Medulla oblongata (tissue), 1 donor: ENCODE results near the gene DNHD1.
"Not testable (repeated sequence)": the region's sequence is repeated elsewhere in the genome, so short reads cannot be mapped to it uniquely, and the experiment has no call there.

ENCODE experiments used
- DNase-seq: peaks from one replicate; pipeline ENCODE4 v3.0.0-alpha.2; 2015; ENCODE audit errors: extremely low spot score

DNHD1 gene

DNA sequence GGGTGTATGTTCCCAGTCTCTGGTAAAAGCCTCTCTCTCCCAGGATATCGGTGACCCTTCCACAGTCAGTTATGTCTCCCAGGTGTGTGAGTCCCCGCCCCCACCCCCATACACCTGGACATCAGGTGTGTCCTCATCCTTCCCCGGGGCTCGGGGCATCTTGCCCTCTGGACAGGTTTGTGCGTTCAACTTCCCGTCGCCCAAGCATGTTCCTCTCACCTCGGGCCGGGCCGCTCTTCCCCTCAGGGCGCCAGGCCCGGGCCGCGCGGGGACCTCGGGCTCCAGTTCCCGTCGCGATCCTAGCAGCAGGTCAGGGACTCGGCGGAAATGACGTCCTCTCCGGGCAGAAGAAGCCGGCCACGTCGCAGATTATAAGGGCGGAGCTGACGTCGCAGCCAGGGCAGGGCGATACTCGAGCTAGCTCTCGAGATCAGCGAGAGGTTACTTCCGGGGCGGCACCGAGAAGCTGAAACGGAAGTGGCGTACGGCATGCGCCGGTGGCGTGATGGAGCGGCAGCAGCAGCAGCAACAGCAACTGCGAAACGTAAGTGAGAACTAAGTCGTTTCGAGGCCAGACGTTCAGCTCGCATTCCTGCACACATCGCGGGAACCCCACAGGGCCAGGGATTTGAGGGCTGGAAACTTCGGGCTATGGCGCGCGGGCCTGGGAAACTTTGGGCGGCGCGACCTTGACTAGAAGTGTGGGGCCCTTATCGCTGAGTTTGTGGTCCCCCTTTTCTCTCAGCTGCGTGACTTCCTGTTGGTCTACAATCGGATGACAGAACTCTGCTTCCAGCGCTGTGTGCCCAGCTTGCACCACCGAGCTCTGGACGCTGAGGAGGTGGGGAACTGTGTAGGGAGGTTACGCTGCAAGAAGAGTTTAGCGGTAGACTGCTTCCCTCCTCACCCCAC lies 15.8 kb upstream of the DNHD1 start, which contains the start of the genes ARFIP2 and TIMM10B:
ARFIP2 (minus strand) TSS at position 320 of the 912 bp plus-strand sequence. CDS start 910 bp downstream, outside the sequence.
TIMM10B (plus strand) TSS at position 490 of the 912 bp plus-strand sequence; CDS start at position 506, 16 bp downstream.
- peak; percentile 99 for DNase-seq

DNA sequence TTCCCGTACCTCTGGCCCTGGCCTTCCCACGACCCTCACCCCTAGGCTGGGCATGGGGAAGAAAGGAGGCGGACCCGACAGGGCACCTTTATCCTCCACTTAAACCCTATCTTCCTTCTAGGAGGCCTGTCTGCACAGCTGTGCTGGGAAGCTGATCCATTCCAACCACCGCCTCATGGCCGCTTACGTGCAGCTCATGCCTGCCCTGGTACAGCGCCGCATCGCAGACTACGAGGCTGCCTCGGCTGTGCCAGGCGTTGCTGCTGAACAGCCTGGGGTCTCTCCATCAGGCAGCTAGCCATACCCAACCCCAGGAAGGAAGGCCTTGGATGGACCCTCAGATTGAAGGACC lies 15.2 kb upstream of the DNHD1 start:
- no peak for DNase-seq

DNA sequence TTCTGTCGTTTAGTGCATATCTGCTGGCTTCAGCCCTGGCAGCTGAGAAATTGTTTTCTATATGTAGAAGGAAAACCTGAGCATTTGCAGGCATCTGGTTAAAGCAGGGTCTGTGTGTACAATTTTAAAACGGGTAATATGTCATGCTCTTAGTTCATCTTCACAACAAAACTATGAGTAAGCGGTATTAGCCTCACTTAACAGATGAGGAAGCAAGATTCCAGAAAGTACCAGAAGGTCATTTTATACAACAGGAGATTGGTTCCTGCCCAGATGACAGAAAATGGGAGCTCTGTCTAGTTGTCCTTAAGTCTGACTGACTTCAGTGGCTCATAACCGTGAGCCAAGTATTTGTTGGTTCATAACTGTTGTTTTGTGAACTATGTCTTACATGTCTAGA lies 14.6 kb upstream of the DNHD1 start:
- DNase-seq = no peak

DNA sequence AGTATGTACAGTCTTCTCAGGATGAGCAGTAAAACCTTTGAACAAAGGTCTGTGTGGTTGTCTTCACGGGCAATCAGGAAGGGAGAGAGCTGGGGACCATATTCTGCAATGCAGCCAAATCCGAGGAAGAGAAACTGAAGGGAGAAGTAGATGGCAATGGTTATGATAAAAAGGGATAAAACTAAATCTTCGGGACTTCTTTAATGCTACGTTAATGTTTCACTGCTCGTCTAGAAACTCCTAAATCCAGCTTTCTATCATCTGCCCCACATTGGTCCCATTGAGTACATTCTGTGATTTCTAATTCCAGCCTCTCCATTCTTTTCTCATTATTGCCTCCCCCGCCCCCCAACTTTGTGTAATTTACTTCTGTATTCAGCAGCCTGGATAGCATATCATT lies 14.1 kb upstream of the DNHD1 start:
- no peak for DNase-seq

DNA sequence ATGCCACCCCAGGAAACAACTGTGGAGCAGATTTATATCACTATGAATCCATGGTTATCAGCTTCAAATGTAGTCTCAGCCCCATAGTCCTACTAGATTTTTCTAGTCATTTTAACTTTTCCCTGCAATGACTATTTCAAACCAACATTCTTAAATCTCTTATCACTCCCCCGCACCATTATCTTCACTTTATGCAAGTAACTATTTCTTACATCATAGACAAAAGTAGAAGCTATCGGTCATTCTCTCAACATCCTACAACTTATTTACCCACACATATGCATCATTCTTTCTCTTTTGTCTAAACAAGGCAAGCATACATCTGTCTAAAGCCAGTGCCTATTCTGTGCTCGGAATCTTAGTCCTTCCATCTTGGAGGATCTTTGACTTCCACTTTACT lies 11.4 kb upstream of the DNHD1 start:
- no peak for DNase-seq

DNA sequence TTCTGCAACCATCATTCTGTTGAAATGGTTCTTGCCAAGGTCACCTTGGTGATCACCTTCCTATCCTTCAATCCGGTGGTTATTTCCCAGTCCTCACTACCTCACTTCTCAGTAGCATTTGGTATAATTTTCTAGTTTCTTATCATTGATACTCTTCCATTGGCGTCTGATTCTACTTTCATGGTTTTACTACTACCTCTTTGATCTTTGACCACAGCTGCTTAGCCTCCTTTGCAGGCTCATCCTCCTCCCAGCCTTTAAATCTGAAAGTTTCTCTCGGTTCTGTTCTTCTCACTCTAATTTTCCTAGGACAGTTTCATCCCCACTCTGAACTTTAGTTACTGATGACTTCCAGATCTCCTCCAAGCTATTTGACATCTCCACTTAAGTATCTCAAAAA lies 10.8 kb upstream of the DNHD1 start:
- DNase-seq = no peak

DNA sequence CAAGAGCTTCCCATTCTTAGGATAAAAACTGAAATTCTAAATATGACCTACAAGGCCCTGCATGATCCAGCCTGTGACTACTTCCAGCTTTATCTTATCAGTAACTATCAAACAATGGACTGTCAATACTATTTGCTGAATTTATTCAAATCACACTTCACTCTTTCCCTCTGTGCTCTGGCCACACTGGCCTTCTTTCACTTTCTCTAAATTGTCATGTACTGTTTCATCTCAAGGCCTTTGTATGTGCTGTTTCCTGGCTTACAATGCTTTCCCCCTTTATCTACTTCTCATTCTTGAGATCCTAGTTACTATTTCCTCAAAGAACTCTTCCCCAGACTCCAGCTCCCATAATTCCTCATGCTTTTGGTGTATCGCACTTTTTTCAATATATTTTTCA lies 10.1 kb upstream of the DNHD1 start:
- no peak for DNase-seq

DNA sequence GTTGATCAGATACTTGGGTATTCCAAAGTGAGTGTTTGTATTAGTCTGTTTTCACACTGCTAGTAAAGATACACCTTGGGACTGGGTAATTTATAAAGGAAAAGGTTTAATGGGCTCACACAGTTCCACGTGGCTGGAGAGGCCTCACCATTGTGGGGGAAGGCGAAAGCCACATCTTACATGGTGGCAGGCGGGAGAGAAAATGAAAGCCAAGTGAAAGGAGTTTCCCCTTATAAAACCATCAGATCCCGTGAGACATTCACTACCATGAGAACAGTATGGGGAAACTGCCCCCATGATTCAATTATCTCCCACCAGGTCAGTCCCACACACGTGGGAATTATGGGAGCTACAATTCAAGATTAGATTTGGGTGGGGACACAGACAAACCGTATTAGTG lies 8.7 kb upstream of the DNHD1 start:
- no peak for DNase-seq

DNA sequence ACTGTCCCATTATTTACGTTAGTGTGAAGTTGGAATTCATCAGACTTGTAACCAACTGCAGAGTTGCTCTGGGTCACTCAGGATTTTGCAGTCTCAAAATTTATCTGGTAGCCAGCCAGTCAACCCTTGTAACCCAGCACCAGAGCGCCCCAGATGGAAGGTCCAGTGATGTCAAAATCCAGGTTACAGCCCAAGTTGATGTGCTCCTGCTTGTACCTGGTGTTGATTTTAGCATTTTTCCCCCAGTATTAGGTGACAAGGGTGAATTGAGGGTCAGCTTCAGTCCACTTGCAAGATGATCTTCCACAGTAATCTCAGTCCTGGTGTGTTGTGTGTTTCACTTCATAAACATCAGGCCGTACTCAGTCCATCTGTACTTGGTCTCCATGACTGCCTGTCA lies 8.3 kb upstream of the DNHD1 start:
- DNase-seq = no peak

DNA sequence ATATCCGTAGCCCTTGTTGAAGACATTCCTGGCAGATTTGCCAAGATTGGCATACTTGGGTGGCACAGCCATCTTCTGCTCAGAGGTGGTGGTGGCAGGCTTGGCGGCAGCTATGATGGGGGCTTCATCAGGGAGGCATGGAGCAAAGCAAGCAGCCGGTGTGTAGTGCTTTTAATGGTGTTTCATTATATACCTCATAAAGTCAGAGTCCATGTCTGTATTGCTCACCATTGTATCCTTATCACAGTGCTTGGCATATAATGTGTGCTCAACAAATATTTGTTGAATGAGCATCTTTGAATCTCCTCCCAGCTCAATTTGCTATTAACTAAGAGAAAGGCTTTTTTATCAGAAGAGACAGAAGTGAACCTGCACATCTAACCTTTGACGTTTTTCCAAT lies 7.8 kb upstream of the DNHD1 start:
- no peak for DNase-seq

DNA sequence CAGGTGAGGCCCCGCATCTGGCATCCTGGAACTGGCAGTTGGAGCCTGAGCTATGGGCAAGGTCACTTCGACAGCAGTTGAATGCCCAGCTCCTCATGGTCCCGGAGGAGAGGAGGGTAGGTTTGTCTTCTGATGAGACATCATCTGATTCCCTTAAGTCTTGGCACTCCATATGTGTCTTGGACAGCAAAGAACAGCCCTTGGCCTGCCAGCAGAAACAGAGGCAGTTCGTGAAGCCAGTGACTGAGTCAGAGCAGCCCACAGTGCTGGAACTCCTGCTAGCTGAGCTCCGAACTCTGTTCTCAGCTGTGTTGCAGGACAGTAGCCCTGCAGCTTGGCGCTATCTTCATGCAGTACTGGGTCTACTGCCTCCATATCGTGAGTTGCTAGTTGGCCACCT lies 1.0 kb downstream of the DNHD1 start:
- DNase-seq = peak; percentile 29

DNA sequence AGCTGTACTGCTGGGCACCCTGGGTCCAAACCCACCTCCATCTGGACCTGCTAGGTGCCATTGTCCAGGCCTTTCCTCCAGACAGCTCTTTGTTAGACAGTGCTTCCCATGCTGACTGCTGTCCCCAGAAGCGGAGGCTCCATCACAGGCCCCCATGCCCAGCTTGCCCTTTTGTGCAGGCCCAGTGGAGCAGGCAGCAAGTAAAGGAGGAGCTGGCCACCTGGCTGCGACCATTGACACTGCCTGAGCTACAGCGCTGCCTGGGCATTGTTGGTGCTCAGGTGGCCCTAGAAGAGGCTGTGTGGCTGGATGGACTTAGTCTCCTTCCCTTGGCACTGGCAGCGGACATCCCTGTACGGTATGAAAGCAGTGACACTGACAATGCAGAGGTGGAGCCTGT lies 1.5 kb downstream of the DNHD1 start:
- DNase-seq = no peak

DNA sequence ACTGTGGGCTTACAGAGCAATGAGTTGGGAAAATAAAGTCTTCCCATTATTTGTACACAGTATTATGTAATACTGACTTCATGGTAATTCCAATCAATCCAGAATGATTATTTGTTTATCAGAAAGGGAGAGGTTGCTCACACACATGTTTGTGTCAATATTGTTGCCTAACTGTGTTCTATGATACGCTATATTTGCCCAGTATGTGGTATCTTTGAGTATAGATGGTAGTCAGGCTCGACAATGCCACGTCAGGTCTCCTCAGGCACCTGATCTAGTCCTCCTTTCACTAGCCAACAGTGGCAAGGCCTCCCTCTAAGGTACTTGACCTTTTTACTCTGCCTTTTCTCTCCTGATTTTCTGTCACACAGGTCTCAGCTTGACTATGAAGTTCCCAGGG lies 5.3 kb downstream of the DNHD1 start:
- DNase-seq = no peak

DNA sequence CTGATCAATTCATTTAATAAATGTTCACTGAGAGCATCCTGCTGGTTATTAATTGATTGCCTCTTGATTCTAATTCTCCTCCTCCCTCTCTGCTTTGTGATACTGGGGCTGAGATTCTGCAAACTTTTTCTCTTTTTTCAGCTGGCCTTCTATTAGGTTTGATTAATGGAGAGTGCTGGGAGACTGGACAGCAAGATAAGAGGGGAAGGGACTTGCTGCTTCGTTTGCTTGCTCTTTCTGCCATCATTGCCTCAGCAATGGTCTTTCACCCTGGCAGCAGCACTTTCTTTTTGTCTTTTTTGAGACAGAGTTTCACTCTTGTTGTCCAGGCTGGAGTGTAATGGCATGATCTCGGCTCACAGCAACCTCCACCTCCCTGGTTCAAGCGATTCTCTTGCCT lies 7.1 kb downstream of the DNHD1 start:
- no peak for DNase-seq

DNA sequence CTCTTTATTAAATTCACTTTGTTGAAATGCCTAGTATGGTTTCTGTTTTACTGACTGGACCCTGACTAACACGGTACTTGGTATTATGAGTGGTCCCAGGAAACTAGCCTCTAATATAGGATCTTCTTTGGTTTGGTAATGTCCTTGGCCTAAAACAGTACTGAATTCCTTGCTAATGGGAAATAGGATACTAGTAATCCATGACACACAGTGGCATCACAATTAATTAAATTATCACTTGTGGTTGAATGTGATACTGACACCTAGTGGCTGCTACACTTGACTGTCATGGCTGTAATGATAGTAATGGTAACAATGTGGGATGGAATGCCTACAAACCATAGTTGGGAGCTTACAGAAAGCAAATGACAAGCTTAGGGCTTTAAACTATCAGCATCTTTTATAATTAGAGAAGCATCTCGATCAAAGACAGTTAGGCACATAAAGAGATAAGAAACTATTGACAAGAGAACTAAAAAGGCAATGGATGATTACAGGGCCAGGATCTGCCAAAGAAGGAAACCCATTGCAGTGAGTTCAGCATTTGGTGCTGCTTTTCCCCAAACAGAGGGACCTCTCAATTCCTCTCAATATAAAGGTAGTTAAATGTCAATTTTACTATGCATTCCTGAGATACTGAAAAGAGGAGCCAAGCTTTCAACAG lies 8.6 kb downstream of the DNHD1 start:
- peak; percentile 58 for DNase-seq

DNA sequence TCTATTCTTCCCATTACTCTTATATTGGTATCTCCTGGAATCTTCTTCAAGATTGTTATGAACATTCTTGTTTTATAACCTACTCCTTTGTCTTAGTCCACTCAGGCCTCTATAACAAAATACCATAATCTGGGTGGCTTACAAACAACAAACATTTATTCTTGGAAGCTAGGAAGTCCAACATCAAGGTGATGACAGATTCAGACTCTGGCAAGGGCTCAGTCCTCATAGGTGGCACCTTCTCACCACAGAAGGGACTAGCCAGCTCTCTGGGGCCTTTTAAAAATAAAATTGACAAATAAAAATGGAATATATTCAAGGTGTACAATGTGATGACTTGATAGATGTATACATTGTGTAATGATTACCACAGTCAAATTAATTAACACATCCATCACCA lies 19.8 kb downstream of the DNHD1 start:
- no peak for DNase-seq

DNA sequence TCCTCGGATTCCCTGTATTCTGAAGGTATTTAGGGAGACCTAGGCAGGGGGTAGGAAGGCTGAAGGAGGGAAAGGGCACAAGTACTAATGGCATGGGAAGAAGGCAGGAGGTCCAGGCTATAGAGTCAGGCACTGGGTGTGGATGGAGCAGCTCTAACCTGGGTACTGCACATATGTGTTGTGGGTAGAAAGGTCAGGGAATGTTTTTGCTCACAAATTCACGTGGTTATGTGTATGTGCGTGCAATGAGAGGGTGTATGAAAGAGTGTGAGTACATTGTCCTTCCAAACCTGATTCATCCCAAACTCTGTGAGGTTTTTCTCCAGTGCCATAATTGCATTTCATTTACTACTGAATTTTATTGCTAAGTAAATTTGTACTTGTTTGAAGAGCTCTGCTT lies 23.2 kb downstream of the DNHD1 start:
- no peak for DNase-seq

DNA sequence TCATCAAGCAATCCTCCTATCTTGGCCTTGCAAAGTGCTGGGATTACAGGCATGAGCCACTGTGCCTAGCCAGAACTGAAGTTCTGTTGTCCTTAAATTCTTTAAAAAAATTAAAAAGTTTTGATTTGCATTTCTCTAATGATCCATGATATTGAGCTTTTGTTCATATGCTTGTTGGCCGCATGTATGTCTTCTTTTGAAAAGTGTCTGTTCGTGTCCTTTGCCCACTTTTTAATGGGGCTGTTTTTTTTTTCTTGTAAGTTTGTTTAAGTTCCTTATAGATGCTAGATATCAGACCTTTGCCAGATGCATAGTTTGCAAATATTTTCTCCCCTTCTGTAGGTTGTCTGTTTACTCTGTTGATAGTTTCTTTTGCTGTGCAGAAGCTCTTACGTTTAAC lies 24.9 kb downstream of the DNHD1 start:
- not testable (repeated sequence) for DNase-seq

DNA sequence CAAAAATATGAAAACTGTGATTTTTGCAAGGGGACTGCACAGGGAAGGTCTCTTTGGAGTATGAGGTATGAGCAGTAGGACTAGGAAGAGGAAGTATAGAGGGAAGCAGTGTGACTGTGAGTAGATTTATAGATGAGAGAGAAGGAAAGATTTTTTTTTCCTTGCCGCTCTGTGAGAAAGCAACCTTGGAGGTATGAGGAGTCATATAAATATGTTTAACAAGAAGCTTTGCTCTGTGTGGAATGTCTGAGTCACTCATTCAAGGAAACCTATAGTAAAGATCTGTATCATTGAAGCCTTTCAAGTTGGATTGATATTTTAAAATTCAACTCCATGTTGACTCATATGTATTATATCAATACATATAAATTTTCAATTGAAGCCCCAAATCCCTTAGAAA lies 26.2 kb downstream of the DNHD1 start:
- no peak for DNase-seq

DNA sequence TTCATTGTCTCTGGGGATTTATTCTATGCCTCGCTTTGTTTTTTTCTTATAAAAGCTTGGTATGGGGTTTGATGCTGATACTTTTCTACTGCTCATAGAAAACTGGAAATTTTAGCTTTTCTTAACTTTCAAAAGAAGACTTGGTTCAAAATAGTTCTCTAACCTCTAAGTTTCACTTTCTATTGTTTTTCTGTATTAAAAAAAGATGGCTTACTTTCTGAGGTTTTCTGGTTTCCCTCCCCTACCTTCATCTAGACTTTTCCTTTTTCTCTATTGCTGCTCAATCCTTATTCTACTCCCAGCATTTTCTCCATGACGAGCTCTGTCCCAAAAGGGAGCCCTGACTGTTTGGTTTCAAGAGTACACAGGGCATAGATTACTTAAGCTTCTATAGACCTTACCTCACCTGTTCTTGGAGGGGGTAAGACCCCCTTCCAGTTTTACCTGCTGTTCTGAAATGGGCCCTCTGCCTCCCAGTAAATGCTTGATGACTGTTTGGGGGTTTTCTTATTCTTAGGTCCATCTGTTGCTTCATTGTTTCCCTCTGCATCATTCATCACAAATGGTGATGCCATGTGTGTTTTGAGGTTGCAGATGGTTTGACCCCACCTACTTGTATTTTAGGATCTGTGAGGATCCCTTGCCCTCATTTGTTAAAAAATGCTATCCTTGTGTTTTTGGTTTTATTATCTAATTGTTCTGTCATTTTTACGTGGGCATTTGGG lies 29.5 kb downstream of the DNHD1 start:
- DNase-seq = no peak

DNA sequence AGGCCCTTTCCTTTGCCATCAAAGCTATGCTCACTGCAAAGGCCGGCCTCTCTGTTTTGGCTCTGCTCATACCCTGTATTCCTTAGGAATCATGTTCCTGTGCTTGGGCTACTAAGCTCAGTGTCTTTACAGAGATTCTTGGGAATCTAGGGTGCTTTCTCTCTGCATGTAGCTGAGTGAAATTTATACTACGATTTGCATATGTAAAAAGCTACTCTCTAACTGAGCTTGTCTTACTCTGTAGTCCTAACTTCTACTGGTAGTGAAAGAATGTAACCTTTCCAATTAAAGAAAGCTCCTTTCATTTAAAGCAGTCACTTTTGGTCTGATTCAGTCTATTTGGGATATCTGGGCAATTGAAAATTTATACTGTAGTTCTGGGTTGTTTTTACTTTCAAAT lies 32.2 kb downstream of the DNHD1 start:
- DNase-seq = no peak

DNA sequence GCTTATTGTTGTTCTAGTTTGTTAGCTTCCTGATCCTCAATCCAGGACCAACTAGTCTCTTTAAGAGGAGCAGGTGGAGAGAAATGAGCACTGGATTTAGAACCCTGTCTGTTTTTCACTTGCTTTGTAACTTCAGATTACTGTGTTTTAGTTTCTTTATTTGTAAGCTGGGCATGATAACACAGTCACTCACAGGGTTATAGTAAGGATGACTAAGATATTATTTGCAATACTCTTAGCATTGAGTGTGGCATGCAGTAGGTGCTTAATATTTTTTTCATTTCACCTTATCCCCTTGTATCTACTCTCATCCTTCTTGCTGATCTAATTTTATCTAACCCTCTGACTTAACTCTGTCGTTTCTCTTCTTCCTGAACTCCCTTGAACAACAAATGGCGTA lies 33.8 kb downstream of the DNHD1 start:
- DNase-seq = no peak
